ENCODE data around the gene CABP7.
A peak's percentile ranks its signal among the peaks of the same experiment; 100 is the strongest.

Gene CABP7

GRCh38 chr22:29700206-29700899, 19.4 kb upstream of the CABP7 start:
- H3K4me1 ChIP-seq (ENCODE audit: control insufficient read depth, insufficient read depth, low read depth, low read length) = peaks cover 47% of the 10 kb centered on the region
- no peak overlapping the region for H2AFZ ChIP-seq (ENCODE audit: low read depth, low read length)
- no peak overlapping the region for H3K14ac ChIP-seq (ENCODE audit: low read length in 2 of 2)
- no peak for DNase-seq
- peaks cover 29 to 35% of the 10 kb centered on the region in 2 experiments for H3K36me3 ChIP-seq (ENCODE audit: control insufficient read depth in 1 of 2, insufficient read depth in 2 of 2, low read depth in 1 of 2, low read length in 2 of 2)
- H2BK15ac ChIP-seq (ENCODE audit: low read depth, poor library complexity, severe bottlenecking) = no peak overlapping the region
- no peaks in the 10 kb centered on the region for H3K9me3 ChIP-seq (ENCODE audit: control insufficient read depth, low read length)
- no peak overlapping the region for H3K23ac ChIP-seq (ENCODE audit: low read length in 2 of 2)
- peaks cover 0 to 47% of the 10 kb centered on the region in 2 experiments for H3K27me3 ChIP-seq (ENCODE audit: control insufficient read depth in 1 of 2, insufficient read depth in 1 of 2, low read length in 2 of 2)
- H3K27ac ChIP-seq (ENCODE audit: low read length, poor library complexity, severe bottlenecking) = peak overlapping the region; percentile 30
- peak overlapping the region in 1 of 2 experiments; percentile 37 for H3K4me3 ChIP-seq (ENCODE audit: insufficient read depth in 1 of 2, low read depth in 1 of 2, low read length in 2 of 2)
- peak overlapping the region; percentile 2 for H2BK120ac ChIP-seq (ENCODE audit: low read depth, low read length)
- H4K91ac ChIP-seq (ENCODE audit: low read length) = no peak overlapping the region
- no peak overlapping the region for H3K4ac ChIP-seq (ENCODE audit: low read depth in 1 of 2, low read length in 2 of 2)
- H4K8ac ChIP-seq (ENCODE audit: low read length) = no peak overlapping the region
- no peak overlapping the region for H3K9ac ChIP-seq (ENCODE audit: low read length)
- no peak overlapping the region for H3K18ac ChIP-seq (ENCODE audit: low read depth in 1 of 2, low read length in 2 of 2)
- 76% methylated on average over 16 of the region's 19 CpGs for WGBS
- peak overlapping the region; percentile 51 for H2AK5ac ChIP-seq (ENCODE audit: low read length, severe bottlenecking)
- no peak overlapping the region for H2BK5ac ChIP-seq (ENCODE audit: low read depth, low read length, poor library complexity, severe bottlenecking)
- no peak overlapping the region for H3K4me2 ChIP-seq (ENCODE audit: low read length, poor library complexity, severe bottlenecking)
- peaks cover 17% of the 10 kb centered on the region for H3K79me1 ChIP-seq (replicated peaks; ENCODE audit: low read length, poor library complexity, severe bottlenecking)
- H2BK12ac ChIP-seq (ENCODE audit: low read length in 2 of 2) = no peak overlapping the region

GRCh38 chr22:29700900-29701154, 19.0 kb upstream of the CABP7 start:
- H3K14ac ChIP-seq (ENCODE audit: low read length in 2 of 2) = no peak overlapping the region
- no peak overlapping the region for H3K4me3 ChIP-seq (ENCODE audit: insufficient read depth in 1 of 2, low read depth in 1 of 2, low read length in 2 of 2)
- no peak overlapping the region for H2AK5ac ChIP-seq (ENCODE audit: low read length, severe bottlenecking)
- H3K4me1 ChIP-seq (ENCODE audit: control insufficient read depth, insufficient read depth, low read depth, low read length) = peaks cover 51% of the 10 kb centered on the region
- H3K9ac ChIP-seq (ENCODE audit: low read length) = no peak overlapping the region
- H2BK5ac ChIP-seq (ENCODE audit: low read depth, low read length, poor library complexity, severe bottlenecking) = no peak overlapping the region
- peaks cover 24 to 30% of the 10 kb centered on the region in 2 experiments for H3K36me3 ChIP-seq (ENCODE audit: control insufficient read depth in 1 of 2, insufficient read depth in 2 of 2, low read depth in 1 of 2, low read length in 2 of 2)
- H3K27ac ChIP-seq (ENCODE audit: low read length, poor library complexity, severe bottlenecking) = peak overlapping the region; percentile 0
- H3K27me3 ChIP-seq (ENCODE audit: control insufficient read depth in 1 of 2, insufficient read depth in 1 of 2, low read length in 2 of 2) = peaks cover 0 to 51% of the 10 kb centered on the region in 2 experiments
- H3K79me1 ChIP-seq (replicated peaks; ENCODE audit: low read length, poor library complexity, severe bottlenecking) = peaks cover 12% of the 10 kb centered on the region
- H4K91ac ChIP-seq (ENCODE audit: low read length) = no peak overlapping the region
- 77% methylated on average over 9 of the region's 9 CpGs for WGBS
- no peak overlapping the region for H4K8ac ChIP-seq (ENCODE audit: low read length)
- H2AFZ ChIP-seq (ENCODE audit: low read depth, low read length) = no peak overlapping the region
- H3K23ac ChIP-seq (ENCODE audit: low read length in 2 of 2) = no peak overlapping the region
- no peak for DNase-seq
- H3K4ac ChIP-seq (ENCODE audit: low read depth in 1 of 2, low read length in 2 of 2) = no peak overlapping the region
- H2BK12ac ChIP-seq (ENCODE audit: low read length in 2 of 2) = no peak overlapping the region
- H3K4me2 ChIP-seq (ENCODE audit: low read length, poor library complexity, severe bottlenecking) = no peak overlapping the region
- H2BK15ac ChIP-seq (ENCODE audit: low read depth, poor library complexity, severe bottlenecking) = no peak overlapping the region
- H3K18ac ChIP-seq (ENCODE audit: low read depth in 1 of 2, low read length in 2 of 2) = no peak overlapping the region
- no peaks in the 10 kb centered on the region for H3K9me3 ChIP-seq (ENCODE audit: control insufficient read depth, low read length)
- H2BK120ac ChIP-seq (ENCODE audit: low read depth, low read length) = no peak overlapping the region

GRCh38 chr22:29701155-29701999, 18.4 kb upstream of the CABP7 start:
- Histone ChIP-seq H3K36me3 (ENCODE audit: control insufficient read depth in 1 of 2, insufficient read depth in 2 of 2, low read depth in 1 of 2, low read length in 2 of 2) (peaks cover 21 to 25% of the 10 kb centered on the region in 2 experiments), H3K9ac (ENCODE audit: low read length) (no peak overlapping the region), H3K18ac (ENCODE audit: low read depth in 1 of 2, low read length in 2 of 2) (no peak overlapping the region), H3K4me3 (ENCODE audit: insufficient read depth in 1 of 2, low read depth in 1 of 2, low read length in 2 of 2) (no peak overlapping the region), H2AFZ (ENCODE audit: low read depth, low read length) (no peak overlapping the region), H2BK5ac (ENCODE audit: low read depth, low read length, poor library complexity, severe bottlenecking) (no peak overlapping the region), H3K27ac (ENCODE audit: low read length, poor library complexity, severe bottlenecking) (peak overlapping the region; percentile 11), H4K91ac (ENCODE audit: low read length) (no peak overlapping the region), H3K79me1 (replicated peaks; ENCODE audit: low read length, poor library complexity, severe bottlenecking) (peaks cover 9% of the 10 kb centered on the region), H3K27me3 (ENCODE audit: control insufficient read depth in 1 of 2, insufficient read depth in 1 of 2, low read length in 2 of 2) (peaks cover 0 to 57% of the 10 kb centered on the region in 2 experiments), H3K4me1 (ENCODE audit: control insufficient read depth, insufficient read depth, low read depth, low read length) (peaks cover 51% of the 10 kb centered on the region), H2BK15ac (ENCODE audit: low read depth, poor library complexity, severe bottlenecking) (no peak overlapping the region), H3K4me2 (ENCODE audit: low read length, poor library complexity, severe bottlenecking) (no peak overlapping the region), H4K8ac (ENCODE audit: low read length) (no peak overlapping the region), H3K23ac (ENCODE audit: low read length in 2 of 2) (no peak overlapping the region), H3K9me3 (ENCODE audit: control insufficient read depth, low read length) (no peaks in the 10 kb centered on the region), H3K14ac (ENCODE audit: low read length in 2 of 2) (no peak overlapping the region), H2AK5ac (ENCODE audit: low read length, severe bottlenecking) (no peak overlapping the region), H2BK12ac (ENCODE audit: low read length in 2 of 2) (no peak overlapping the region), H2BK120ac (ENCODE audit: low read depth, low read length) (no peak overlapping the region), H3K4ac (ENCODE audit: low read depth in 1 of 2, low read length in 2 of 2) (no peak overlapping the region)
- 37% methylated on average over 14 of the region's 14 CpGs for WGBS
- peak; percentile 32 for DNase-seq

Data from mesenchymal stem cell (in vitro differentiated cells and primary cell).